Activated T-helper 9 cell treated with anti-CD3 and anti-CD28 coated beads, Interleukin-2, amount 50 U/mL, for 16 hours (primary cell): ENCODE data around the gene PIP5KL1.
"Not testable (repeated sequence)": the region's sequence is repeated elsewhere in the genome, so short reads cannot be mapped to it uniquely, and the experiment has no call there.

Source experiments
- DNase-seq: peaks from one replicate; pipeline ENCODE4 v3.0.0-alpha.2; 2020; ENCODE audit warnings: low read depth

PIP5KL1 gene

GRCh38 chr9:127893392-127893791 is 37.2 kb downstream of the PIP5KL1 start:
- DNase-seq: no peak

- no peak for DNase-seq
Measured at GRCh38 chr9:127892831-127893230, 37.7 kb downstream of the PIP5KL1 start.

GRCh38 chr9:127890053-127890452 is 40.5 kb downstream of the PIP5KL1 start:
- DNase-seq: no peak

- no peak for DNase-seq
Measured at GRCh38 chr9:127887792-127888191, 42.8 kb downstream of the PIP5KL1 start.

GRCh38 chr9:127886401-127886972 is 44.1 kb downstream of the PIP5KL1 start:
- DNase-seq: no peak

GRCh38 chr9:127885508-127886281 is 44.9 kb downstream of the PIP5KL1 start:
- no peak for DNase-seq

- DNase-seq: no peak
Measured at GRCh38 chr9:127884976-127885490, 45.5 kb downstream of the PIP5KL1 start.

GRCh38 chr9:127884427-127884911 is 46.1 kb downstream of the PIP5KL1 start:
- no peak for DNase-seq

GRCh38 chr9:127883959-127884358 is 46.6 kb downstream of the PIP5KL1 start:
- no peak for DNase-seq

GRCh38 chr9:127881715-127882114 is 48.9 kb downstream of the PIP5KL1 start:
- not testable (repeated sequence) for DNase-seq

- no peak for DNase-seq
Measured at GRCh38 chr9:127880143-127880542, 50.4 kb downstream of the PIP5KL1 start.

- no peak for DNase-seq
Measured at GRCh38 chr9:127878652-127879390, 51.8 kb downstream of the PIP5KL1 start.

- DNase-seq: no peak
Measured at GRCh38 chr9:127878001-127878651, 52.5 kb downstream of the PIP5KL1 start.

GRCh38 chr9:127877566-127877998 is 53.0 kb downstream of the PIP5KL1 start, which contains the start of gene AK1:
Gene AK1 (minus strand): TSS chr9:127877675. CDS start chr9:127874617, 3,058 bp downstream.
- DNase-seq: no peak

- no peak for DNase-seq
Measured at GRCh38 chr9:127876764-127877562, 53.6 kb downstream of the PIP5KL1 start.

GRCh38 chr9:127876026-127876763 is 54.4 kb downstream of the PIP5KL1 start:
- no peak for DNase-seq

- DNase-seq: no peak
Measured at GRCh38 chr9:127875306-127875966, 55.1 kb downstream of the PIP5KL1 start.

- DNase-seq: no peak
Measured at GRCh38 chr9:127874301-127875221, 56.0 kb downstream of the PIP5KL1 start.

GRCh38 chr9:127873886-127874285 is 56.7 kb downstream of the PIP5KL1 start:
- DNase-seq: no peak
